HG02943 (cell line): ENCODE data around the gene ZNF200.
"Not testable (repeated sequence)": the region's sequence is repeated elsewhere in the genome, so short reads cannot be mapped to it uniquely, and the experiment has no call there.

ENCODE experiments used
- ATAC-seq: cut with Tn5 transposase; IDR thresholded peaks from one replicate; pipeline ENCODE4 v1.9.1; 2021; ENCODE audit warnings: mild to moderate bottlenecking, low read depth, moderate library complexity; ENCODE audit not compliant: unreplicated experiment

ZNF200 gene, protein sequence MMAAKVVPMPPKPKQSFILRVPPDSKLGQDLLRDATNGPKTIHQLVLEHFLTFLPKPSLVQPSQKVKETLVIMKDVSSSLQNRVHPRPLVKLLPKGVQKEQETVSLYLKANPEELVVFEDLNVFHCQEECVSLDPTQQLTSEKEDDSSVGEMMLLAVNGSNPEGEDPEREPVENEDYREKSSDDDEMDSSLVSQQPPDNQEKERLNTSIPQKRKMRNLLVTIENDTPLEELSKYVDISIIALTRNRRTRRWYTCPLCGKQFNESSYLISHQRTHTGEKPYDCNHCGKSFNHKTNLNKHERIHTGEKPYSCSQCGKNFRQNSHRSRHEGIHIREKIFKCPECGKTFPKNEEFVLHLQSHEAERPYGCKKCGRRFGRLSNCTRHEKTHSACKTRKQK

GRCh38 chr16:3234857-3235561 is at the start of gene ZNF200:
Gene ZNF200, minus strand, starts transcription at chr16:3235158. Its CDS starts 1,403 bp downstream, at chr16:3233755.
- ATAC-seq = peak; percentile 92

DNA sequence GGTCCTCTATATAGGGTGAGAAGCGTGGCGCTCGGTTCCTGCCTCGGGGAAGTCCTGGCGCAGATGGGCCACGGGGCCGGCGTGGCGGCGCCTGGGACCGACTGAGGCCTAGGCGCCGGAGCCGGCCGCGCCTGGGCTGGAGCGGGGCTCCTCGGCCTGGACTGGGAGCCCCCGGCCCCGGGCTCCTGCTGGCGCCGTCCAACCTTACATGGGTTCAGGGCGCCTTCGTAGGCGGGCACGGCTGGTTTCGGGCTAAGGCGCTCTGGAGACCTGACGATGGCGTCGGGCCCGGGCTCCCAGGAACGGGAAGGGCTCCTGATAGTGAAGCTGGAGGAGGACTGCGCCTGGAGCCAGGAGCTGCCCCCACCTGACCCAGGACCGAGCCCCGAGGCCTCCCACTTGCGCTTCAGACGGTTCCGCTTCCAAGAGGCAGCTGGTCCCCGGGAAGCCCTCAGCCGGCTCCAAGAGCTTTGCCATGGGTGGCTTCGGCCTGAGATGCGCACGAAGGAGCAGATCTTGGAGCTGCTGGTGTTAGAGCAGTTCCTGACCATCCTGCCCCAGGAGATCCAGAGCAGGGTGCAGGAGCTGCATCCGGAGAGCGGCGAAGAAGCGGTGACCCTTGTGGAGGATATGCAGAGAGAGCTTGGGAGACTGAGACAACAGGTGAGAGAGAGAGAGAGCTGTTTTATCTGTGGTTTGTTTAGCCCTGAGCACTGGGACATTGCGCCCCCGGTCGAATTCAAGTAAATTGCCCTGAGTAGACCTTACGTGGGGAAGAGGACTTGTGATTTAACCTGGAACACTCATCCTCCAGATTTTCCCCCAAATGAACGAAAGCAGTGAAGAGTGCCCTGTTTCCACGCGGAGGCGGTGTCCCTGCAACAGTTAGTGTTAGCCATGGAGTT is 48.8 kb upstream of the ZNF200 start:
- ATAC-seq = no peak

DNA sequence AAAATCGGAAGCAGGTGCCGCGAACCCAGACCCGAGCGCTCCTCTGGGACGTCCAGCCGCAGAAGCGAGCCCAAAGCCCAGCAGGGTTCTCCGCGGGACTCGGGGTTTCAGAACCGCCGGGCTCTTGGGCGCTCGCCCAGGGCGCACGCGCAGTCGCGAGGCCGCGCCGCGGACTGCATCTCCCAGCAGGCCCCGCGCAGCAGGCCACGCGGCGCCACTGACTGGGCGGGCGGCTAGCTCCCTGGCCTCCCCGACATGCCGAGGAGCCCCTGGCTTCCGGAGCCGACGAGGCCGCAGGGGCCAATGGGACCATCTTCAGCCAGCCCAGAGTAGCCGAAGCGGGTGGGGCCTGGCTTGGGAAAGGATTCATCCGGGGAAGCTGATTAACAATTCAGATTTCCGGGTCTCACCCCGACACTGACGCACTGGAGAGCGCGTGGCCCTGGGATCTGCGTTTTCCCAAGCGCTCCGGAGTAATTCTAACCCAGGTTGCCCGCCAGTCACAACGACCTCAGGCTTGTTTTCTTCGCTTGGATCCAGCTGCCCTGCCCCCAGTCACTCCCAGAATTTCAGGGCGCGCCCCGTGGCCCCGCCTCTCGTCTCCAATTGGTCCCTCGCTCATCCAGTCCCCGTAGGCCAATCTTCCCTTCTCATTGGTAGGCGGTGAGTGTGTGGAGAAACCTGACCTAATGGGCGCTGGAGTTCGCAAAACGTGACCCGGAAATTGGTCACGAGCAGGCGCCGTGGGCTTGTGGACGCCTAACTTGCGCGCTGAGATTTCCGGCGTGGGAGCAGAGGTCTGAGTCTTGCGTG is 48.0 kb upstream of the ZNF200 start, which contains the start of gene ZNF263:
TSS of gene ZNF263 (plus strand) at position 762 of the 813 bp plus-strand sequence. CDS start 328 bp downstream, outside the sequence.
- ATAC-seq = peak; percentile 76

- peak; percentile 25 for ATAC-seq
These were observed 47.3 kb upstream of the ZNF200 start for GRCh38 chr16:3282103-3282729.

DNA sequence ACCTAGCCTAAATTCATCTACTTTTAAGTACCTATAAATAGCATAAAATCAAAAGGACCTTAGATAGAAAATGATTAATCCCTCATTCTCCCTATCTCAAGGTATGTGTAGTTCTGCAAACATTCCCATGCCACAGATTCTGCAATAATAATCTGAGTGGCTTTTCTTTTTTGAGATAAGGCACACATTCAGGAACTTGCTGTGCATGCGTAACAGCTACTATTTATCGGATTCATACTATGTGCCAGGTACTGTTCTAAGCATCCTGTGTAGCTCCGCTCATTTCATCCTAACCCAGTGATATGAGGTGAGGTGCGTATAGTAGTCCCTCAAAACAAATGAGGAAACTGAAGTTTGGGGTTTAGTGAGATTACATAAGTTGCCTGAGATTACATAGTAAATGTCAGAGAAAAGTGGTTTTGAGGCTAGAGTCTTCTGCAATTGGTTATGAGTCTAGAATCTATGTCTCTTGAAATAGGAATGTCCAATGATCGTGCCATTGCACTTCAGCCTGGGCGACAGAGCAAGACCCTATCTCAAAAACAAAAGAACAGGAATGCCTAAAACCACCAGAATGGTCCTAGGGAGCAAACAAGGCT is 46.4 kb upstream of the ZNF200 start:
- ATAC-seq = no peak

- no peak for ATAC-seq
These were observed 41.7 kb upstream of the ZNF200 start for GRCh38 chr16:3276679-3277078.

DNA sequence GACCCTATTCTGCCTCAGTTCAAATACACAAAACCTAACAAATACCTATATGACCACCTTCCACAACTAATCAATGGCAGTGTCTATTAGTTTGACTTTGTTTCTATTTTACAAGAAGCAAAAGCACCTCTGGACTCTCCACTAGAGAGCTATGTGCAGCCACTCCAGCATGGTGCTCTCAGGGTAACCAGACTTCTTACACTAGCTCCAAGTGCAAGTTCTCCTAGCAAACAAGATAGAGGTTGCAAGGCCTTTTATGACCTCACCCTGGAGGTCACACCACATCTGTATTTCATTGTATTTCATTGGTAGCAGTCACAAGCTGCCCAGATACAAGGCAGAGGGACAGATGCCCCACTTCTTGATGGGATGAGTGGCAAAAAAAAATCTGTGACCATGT is 40.0 kb upstream of the ZNF200 start:
- ATAC-seq = no peak

GRCh38 chr16:3274490-3274889 is 39.5 kb upstream of the ZNF200 start:
- ATAC-seq = no peak

DNA sequence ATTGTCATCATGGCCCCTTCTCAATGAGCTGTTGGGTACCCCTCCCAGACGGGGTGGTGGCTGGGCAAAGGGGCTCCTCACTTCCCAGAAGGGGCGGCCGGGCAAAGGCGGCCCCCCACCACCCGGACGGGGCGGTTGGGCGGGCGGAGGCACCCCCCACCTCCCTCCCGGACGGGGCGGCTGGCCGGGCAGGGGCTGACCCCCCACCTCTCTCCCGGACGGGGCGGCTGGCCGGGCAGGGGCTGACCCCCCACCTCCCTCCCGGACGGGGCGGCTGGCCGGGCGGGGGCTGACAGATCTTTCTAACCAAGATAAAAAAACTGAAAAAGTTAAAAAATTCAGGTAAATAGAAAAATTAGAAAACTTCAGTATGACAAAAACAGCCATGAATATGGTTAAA is 36.3 kb upstream of the ZNF200 start:
- ATAC-seq = not testable (repeated sequence)

GRCh38 chr16:3270718-3271117 is 35.8 kb upstream of the ZNF200 start:
- not testable (repeated sequence) for ATAC-seq

DNA sequence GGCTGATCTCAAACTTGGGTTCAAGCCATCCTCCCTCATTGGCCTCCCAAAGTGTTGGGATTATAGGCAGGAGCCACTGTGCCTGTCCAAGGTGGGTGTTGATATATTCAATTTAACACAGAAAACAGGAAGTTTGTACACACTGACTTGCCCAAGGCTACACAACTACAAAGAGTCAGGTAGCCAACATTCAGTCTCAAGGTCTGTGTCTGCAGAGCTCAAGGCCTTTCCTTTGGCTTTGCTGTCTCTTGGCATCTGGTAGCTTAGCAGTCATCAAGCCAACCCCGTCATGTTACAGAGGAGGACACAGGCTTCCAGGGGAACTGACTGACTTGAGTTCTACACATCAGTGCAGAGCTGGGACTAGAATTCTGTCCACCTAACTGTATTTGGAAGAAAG is 33.3 kb upstream of the ZNF200 start:
- ATAC-seq = no peak

- ATAC-seq = no peak
These were observed 32.0 kb upstream of the ZNF200 start for GRCh38 chr16:3266873-3267537.

- peak; percentile 79 for ATAC-seq
These were observed 29.4 kb upstream of the ZNF200 start for GRCh38 chr16:3264137-3265036.

DNA sequence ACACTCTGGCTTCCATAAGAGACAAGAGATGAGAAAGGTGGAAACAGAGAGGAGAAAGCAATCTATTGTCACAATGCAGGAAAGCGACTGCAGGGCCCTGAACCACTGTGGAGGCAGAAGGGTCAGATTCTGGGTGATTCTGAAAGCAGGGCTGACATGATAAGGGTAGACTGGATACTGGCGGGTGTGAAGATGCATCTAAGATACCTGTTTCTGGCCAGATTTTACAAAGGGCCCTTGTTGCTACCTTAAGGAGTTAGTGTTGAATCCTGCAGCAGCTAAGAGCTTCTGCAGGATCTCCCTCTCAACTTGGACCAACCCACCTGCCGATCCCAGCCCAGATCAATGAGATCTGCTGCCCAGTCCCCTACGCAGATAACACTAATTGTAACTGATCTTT is 27.6 kb upstream of the ZNF200 start:
- ATAC-seq = no peak

- no peak for ATAC-seq
These were observed 24.9 kb upstream of the ZNF200 start for GRCh38 chr16:3259836-3260235.

DNA sequence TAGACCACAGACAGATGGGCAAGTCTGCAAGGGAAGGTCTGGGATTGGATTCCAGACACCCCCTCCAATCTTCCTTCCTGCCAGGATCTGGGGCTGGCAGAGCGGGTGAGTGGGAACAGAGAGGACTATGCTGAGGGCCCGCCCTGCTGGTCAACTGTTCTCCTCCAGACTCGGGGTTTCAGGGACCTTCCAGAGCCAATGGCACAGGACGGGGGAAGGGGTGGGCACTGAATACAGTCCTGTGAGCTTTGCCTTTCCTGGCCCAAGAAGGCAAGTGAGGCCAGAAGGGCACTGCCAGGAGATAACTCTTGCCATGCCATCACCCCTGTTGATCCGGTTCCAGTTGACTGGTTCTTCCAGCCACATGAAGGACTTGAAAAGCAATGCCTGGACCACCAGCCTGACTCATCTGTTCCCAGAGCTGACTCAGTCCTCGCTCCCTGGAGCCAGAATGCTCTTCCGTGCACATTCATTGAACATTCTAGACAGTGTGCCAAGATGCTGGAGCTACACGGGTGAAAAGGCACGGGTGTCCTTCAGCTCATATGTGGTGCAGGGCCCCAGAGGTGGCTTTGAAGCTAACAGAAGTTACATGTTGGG is 22.0 kb upstream of the ZNF200 start:
- ATAC-seq = no peak
